Upper lobe of left lung (tissue), 4 donors: ENCODE data around the gene FLOT2.

ENCODE experiments used
- EP300 ChIP-seq, 4 donors: sonication (generic); formaldehyde crosslinking; IDR thresholded peaks; one replicate each; pipeline ENCODE4 v1.5.1; 2017; ENCODE audit warnings: antibody characterized with exemption in 4 of 4, control low read depth in 2 of 4
- POLR2A ChIP-seq, 4 donors: fragments of 450-650 bp; IDR thresholded peaks; one replicate each; pipeline ENCODE4 v1.5.1; 2016 to 2017; ENCODE audit warnings: antibody characterized with exemption in 4 of 4, mild to moderate bottlenecking in 2 of 4
- POLR2AphosphoS5 ChIP-seq, 2 donors: sonication (generic); formaldehyde crosslinking; IDR thresholded peaks; one replicate each; pipeline ENCODE4 v1.5.1; 2017; ENCODE audit warnings: antibody characterized with exemption in 2 of 2
- TF ChIP-seq, protein P1 (sequence below), 6 experiments: fragments of 450-650 bp in 4 of 6; fragments of 200-600 bp in 2 of 6; sonication (generic) in 2 of 6; IDR thresholded peaks; one replicate each; pipeline ENCODE4 v1.5.1; 2016 to 2019; ENCODE audit warnings: antibody characterized with exemption in 6 of 6

GRCh38 chr17:28849281-28849680 lies 48.3 kb downstream of the FLOT2 start:
- TF ChIP-seq, protein P1, sequence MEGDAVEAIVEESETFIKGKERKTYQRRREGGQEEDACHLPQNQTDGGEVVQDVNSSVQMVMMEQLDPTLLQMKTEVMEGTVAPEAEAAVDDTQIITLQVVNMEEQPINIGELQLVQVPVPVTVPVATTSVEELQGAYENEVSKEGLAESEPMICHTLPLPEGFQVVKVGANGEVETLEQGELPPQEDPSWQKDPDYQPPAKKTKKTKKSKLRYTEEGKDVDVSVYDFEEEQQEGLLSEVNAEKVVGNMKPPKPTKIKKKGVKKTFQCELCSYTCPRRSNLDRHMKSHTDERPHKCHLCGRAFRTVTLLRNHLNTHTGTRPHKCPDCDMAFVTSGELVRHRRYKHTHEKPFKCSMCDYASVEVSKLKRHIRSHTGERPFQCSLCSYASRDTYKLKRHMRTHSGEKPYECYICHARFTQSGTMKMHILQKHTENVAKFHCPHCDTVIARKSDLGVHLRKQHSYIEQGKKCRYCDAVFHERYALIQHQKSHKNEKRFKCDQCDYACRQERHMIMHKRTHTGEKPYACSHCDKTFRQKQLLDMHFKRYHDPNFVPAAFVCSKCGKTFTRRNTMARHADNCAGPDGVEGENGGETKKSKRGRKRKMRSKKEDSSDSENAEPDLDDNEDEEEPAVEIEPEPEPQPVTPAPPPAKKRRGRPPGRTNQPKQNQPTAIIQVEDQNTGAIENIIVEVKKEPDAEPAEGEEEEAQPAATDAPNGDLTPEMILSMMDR (IDR thresholded peaks at IDR 0.05) = no peak
- TF ChIP-seq POLR2A (IDR thresholded peaks at IDR 0.05) (no peak), POLR2AphosphoS5 (IDR thresholded peaks at IDR 0.05) (no peak), EP300 (IDR thresholded peaks at IDR 0.05) (no peak)
